Hepatocyte (in vitro differentiated cells): ENCODE measurements around the gene HOXB13. TPM values are rescaled to one million over a fixed set of nuclear protein-coding genes. Genes with fewer than 3 reads are reported as not detected.

ENCODE experiments used
- DNase-seq: peaks from one replicate; pipeline ENCODE4 v3.0.0-alpha.2; 2016; ENCODE audit warnings: low spot score
- H2AFZ ChIP-seq: fragments of 200-600 bp; sonication (generic); 2 replicates; pipeline ENCODE4 v1.6.0; 2016; ENCODE audit warnings: antibody characterized with exemption, mild to moderate bottlenecking
- H3K27ac ChIP-seq: fragments of 200-600 bp; sonication (generic); 2 replicates; pipeline ENCODE4 v1.5.1; 2016; ENCODE audit warnings: mild to moderate bottlenecking
- H3K27me3 ChIP-seq: fragments of 200-600 bp; sonication (generic); 2 replicates; pipeline ENCODE4 v1.6.1; 2016
- H3K36me3 ChIP-seq: fragments of 200-600 bp; sonication (generic); replicated peaks from 2 replicates; pipeline ENCODE4 v1.5.1; 2016; ENCODE audit warnings: low read depth; ENCODE audit not compliant: insufficient read depth
- H3K4me1 ChIP-seq: fragments of 200-600 bp; sonication (generic); 2 replicates; pipeline ENCODE4 v1.5.1; 2016; ENCODE audit warnings: mild to moderate bottlenecking, moderate library complexity; ENCODE audit not compliant: insufficient read depth
- H3K4me2 ChIP-seq: fragments of 200-600 bp; sonication (generic); 2 replicates; pipeline ENCODE4 v1.6.0; 2016
- H3K4me3 ChIP-seq: fragments of 200-600 bp; sonication (generic); 2 replicates; pipeline ENCODE4 v1.5.1; 2016; ENCODE audit warnings: mild to moderate bottlenecking
- H3K79me2 ChIP-seq: fragments of 200-600 bp; sonication (generic); 2 replicates; pipeline ENCODE4 v1.6.0; 2017; ENCODE audit warnings: mild to moderate bottlenecking
- H3K9me2 ChIP-seq: fragments of 200-600 bp; sonication (generic); replicated peaks from 2 replicates; pipeline ENCODE4 v1.6.0; 2017; ENCODE audit warnings: mild to moderate bottlenecking; ENCODE audit not compliant: insufficient read depth
- H3K9me3 ChIP-seq: fragments of 200-600 bp; sonication (generic); 2 replicates; pipeline ENCODE4 v1.5.1; 2016; ENCODE audit warnings: low read depth, mild to moderate bottlenecking
- H4K20me1 ChIP-seq: fragments of 200-600 bp; sonication (generic); 2 replicates; pipeline ENCODE4 v1.6.0; 2016; ENCODE audit warnings: mild to moderate bottlenecking; ENCODE audit not compliant: insufficient read depth, poor library complexity, severe bottlenecking
- EZH2 ChIP-seq: fragments of 200-600 bp; sonication (generic); IDR thresholded peaks from 2 replicates; pipeline ENCODE4 v1.6.1; 2016; ENCODE audit warnings: antibody characterized with exemption, mild to moderate bottlenecking, borderline replicate concordance
- EZH2phosphoT487 ChIP-seq: fragments of 200-600 bp; sonication (generic); IDR thresholded peaks from one replicate; pipeline ENCODE4 v1.6.1; 2018; ENCODE audit warnings: antibody characterized with exemption, mild to moderate bottlenecking, low read depth, moderate library complexity; ENCODE audit not compliant: unreplicated experiment, severe bottlenecking
- WGBS: methylation state at CpG from one replicate; pipeline ENCODE4 v1.1.6; 2016; ENCODE audit warnings: low lambda C conversion rate; ENCODE audit errors: missing lambda C conversion rate; 5-methylcytosine and 5-hydroxymethylcytosine counted together
- polyA plus RNA-seq: library from polyadenylated mRNA; unstranded; fragments of >200 nt; fragmentation: Nextera tagmentation; extraction: Ambion mirVana; gene quantifications from 2 replicates; pipeline ENCODE4 v1.2.1, GENCODE V29; 2016
- total RNA-seq: library from RNA; depleted of rRNA; stranded (reverse); fragments of >200 nt; gene quantifications from 2 replicates; pipeline ENCODE4 v1.2.3, GENCODE V29; 2014
- TF ChIP-seq, protein P1 (sequence below): fragments of 200-600 bp; sonication (generic); IDR thresholded peaks from 2 replicates; pipeline ENCODE4 v1.5.1; 2016; ENCODE audit warnings: antibody characterized with exemption, mild to moderate bottlenecking; ENCODE audit not compliant: poor library complexity

HOXB13 gene
- total and polyA plus RNA-seq, 2 experiments from 2014 or later = 0.13 to 0.28 TPM

DNA sequence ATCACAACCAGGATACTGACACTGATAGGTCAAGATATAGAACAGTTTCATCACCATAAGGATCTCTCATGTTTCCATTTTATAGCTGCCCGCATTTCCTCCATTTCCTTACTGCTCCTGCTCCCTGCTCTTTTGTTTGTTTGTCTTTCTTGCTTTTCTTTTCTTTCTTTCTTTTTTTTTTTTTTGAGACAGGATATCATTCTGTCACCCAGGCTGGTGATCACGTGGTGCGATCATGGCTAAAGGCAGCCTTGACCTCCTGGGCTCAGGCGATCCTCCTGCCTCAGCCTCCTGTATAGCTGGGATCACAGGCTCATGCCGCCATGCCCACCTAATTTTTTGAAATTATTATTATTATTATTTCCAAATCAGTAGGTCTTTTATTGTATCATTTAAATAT lies 37.9 kb downstream of the HOXB13 start:
- no peak overlapping the region for H2AFZ ChIP-seq
- WGBS = 87% methylated on average over 5 of the region's 5 CpGs
- H3K27me3 ChIP-seq = peaks cover 19% of the 10 kb centered on the region
- TF ChIP-seq EZH2phosphoT487 = no peak
- H3K9me2 ChIP-seq = no peaks in the 10 kb centered on the region
- no peaks in the 10 kb centered on the region for H4K20me1 ChIP-seq
- no peak overlapping the region for H3K27ac ChIP-seq
- H3K4me3 ChIP-seq = no peak overlapping the region
- H3K4me2 ChIP-seq = no peak overlapping the region
- no peaks in the 10 kb centered on the region for H3K9me3 ChIP-seq
- DNase-seq = no peak
- H3K36me3 ChIP-seq = no peaks in the 10 kb centered on the region
- H3K4me1 ChIP-seq = no peaks in the 10 kb centered on the region
- H3K79me2 ChIP-seq = no peaks in the 10 kb centered on the region

DNA sequence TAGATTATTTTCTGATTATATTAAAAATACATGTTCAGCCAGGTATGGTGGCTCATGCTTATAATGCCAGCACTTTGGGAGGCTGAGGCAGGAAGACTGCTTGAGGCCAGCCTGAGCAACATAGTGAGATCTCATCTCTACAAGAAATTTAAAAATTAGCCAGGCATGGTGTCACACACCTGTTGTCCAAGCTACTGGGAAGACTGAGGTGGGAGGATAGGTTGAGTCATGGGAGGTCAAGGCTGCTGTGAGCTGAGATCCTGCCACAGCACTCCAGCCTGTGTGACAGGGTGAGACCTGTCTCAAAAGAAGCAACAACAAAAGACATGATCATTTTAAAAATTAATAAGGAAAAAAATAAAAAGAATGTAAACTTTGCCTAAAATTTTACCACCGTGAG lies 46.9 kb downstream of the HOXB13 start:
- no peak for DNase-seq
- 96% methylated on average over 1 of the region's 1 CpG for WGBS
- Histone ChIP-seq H2AFZ (no peak overlapping the region), H3K9me2 (no peaks in the 10 kb centered on the region), H3K27ac (no peak overlapping the region), H3K27me3 (peaks cover 41% of the 10 kb centered on the region), H3K4me1 (no peaks in the 10 kb centered on the region), H3K9me3 (no peaks in the 10 kb centered on the region), H4K20me1 (no peaks in the 10 kb centered on the region), H3K36me3 (no peaks in the 10 kb centered on the region), H3K79me2 (no peaks in the 10 kb centered on the region), H3K4me2 (no peak overlapping the region), H3K4me3 (no peak overlapping the region)
- TF ChIP-seq EZH2 (no peak), EZH2phosphoT487 (no peak)
- TF ChIP-seq, protein P1, sequence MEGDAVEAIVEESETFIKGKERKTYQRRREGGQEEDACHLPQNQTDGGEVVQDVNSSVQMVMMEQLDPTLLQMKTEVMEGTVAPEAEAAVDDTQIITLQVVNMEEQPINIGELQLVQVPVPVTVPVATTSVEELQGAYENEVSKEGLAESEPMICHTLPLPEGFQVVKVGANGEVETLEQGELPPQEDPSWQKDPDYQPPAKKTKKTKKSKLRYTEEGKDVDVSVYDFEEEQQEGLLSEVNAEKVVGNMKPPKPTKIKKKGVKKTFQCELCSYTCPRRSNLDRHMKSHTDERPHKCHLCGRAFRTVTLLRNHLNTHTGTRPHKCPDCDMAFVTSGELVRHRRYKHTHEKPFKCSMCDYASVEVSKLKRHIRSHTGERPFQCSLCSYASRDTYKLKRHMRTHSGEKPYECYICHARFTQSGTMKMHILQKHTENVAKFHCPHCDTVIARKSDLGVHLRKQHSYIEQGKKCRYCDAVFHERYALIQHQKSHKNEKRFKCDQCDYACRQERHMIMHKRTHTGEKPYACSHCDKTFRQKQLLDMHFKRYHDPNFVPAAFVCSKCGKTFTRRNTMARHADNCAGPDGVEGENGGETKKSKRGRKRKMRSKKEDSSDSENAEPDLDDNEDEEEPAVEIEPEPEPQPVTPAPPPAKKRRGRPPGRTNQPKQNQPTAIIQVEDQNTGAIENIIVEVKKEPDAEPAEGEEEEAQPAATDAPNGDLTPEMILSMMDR = no peak

DNA sequence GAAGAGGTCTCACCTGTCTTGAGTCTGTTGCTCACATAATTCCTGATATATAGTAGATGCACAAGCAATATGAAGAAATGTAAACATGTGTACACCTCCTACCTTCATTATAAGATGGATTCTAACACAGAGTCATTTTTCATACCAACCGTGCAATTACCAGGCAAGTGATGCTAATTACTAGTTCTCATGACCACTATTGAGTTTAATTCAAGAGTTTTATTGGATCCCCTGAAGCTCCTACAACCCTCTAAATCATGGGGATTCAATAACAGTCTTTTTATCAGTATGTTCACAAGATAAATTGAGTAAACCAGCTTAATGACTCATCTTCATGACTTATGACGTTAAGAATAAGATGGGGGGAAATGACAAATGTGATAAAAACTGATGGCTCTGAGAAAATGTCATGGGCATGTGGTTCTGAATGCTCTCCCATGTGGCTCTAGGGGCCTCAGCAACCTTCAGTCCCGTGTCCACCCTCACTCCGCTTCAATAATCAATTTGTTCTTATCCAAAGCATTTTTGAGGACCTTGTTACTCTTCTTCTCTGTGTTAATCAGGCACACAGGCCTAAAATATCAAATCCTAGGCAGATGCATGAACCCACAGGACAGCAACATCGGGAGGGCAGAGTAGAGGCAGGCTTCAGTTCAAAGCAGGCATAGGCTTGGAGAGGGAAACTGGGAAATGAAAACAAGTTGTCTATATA lies 49.0 kb downstream of the HOXB13 start:
- Histone ChIP-seq H4K20me1 (no peaks in the 10 kb centered on the region), H3K4me2 (no peak overlapping the region), H3K9me2 (no peaks in the 10 kb centered on the region), H3K9me3 (no peaks in the 10 kb centered on the region), H3K27me3 (peaks cover 61% of the 10 kb centered on the region), H3K36me3 (no peaks in the 10 kb centered on the region), H3K79me2 (no peaks in the 10 kb centered on the region), H3K4me3 (no peak overlapping the region), H2AFZ (no peak overlapping the region), H3K4me1 (no peaks in the 10 kb centered on the region), H3K27ac (no peak overlapping the region)
- WGBS = 75% methylated on average over 5 of the region's 5 CpGs
- no peak for TF ChIP-seq EZH2phosphoT487
- TF ChIP-seq, protein P1 = no peak
- DNase-seq = no peak

DNA sequence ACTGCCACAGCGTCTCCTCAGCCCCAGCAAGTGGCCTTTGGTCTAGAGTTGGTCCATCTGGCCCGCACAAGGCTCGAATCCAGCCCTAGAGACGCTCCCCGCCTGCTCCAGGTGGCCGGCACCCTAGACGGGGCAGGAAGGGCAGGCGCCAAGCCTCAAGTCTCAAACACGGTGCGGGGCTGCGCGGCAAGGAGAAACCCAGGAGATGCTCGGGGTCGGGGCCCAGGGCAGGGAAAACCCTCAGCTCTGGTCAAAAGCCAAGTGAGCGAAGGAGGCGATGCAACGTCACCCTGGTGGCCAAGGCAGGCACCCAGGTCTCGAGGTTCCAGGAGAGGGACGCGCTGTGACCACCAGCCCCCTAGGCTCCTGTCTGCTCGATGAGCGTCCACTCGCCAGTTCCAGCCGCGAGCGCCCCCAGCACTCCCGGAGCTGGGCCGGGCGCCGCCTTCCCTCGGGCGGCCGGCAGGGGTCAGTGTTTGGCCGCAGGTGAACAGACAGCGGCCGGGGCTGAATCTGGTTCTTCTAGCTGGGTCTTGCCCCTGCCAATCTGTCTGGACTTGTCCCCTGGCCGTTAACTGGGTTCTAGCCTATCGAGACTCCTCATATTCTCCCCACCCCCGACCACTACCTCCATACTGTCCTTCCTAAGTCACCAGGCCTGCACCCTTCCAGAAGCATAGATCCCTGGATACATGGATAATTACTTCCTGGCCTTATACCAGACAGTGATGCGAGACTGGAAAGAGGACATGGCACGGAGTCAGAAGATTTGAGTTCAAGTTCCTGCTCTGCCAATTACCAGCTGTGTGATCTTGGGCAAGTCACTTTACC lies 50.2 kb downstream of the HOXB13 start:
- Histone ChIP-seq H3K36me3 (no peaks in the 10 kb centered on the region), H4K20me1 (no peaks in the 10 kb centered on the region), H3K4me2 (peak overlapping the region; percentile 72), H3K27me3 (peaks cover 62% of the 10 kb centered on the region), H3K79me2 (no peaks in the 10 kb centered on the region), H3K9me2 (no peaks in the 10 kb centered on the region), H3K4me1 (no peaks in the 10 kb centered on the region), H3K27ac (no peak overlapping the region), H3K4me3 (no peak overlapping the region), H3K9me3 (no peaks in the 10 kb centered on the region), H2AFZ (no peak overlapping the region)
- DNase-seq = peak; percentile 85
- 10% methylated on average over 41 of the region's 41 CpGs for WGBS
- TF ChIP-seq, protein P1 = peak; percentile 93
- TF ChIP-seq EZH2 = no peak
